GM12875 (cell line): Measurements from ENCODE around the gene GRID2IP.

ENCODE experiments used
- H3K4me3 ChIP-seq: one replicate; pipeline ENCODE4 v1.5.1; 2011; ENCODE audit warnings: low read depth, low read length, control low read depth
- CTCF ChIP-seq: IDR thresholded peaks from 2 replicates; pipeline ENCODE4 v1.5.1; 2011; ENCODE audit warnings: low read depth, mild to moderate bottlenecking, control low read depth, inconsistent platforms, low read length, moderate library complexity, borderline replicate concordance; ENCODE audit not compliant: insufficient read depth

GRID2IP gene

GRCh38 chr7:6482307-6482706 is 69.0 kb downstream of the GRID2IP start:
- no peak for TF ChIP-seq CTCF
- no peak overlapping the region for H3K4me3 ChIP-seq

GRCh38 chr7:6481445-6481844 is 69.8 kb downstream of the GRID2IP start:
- TF ChIP-seq CTCF: no peak
- H3K4me3 ChIP-seq: no peak overlapping the region

GRCh38 chr7:6480323-6480660 is 71.0 kb downstream of the GRID2IP start:
- no peak for TF ChIP-seq CTCF
- no peak overlapping the region for H3K4me3 ChIP-seq

GRCh38 chr7:6479067-6479466 is 72.2 kb downstream of the GRID2IP start:
- TF ChIP-seq CTCF: no peak

GRCh38 chr7:6478186-6478585 is 73.1 kb downstream of the GRID2IP start:
- no peak for TF ChIP-seq CTCF

More at GRCh38 chr7:6479067-6479466, 72.2 kb downstream of the GRID2IP start:
- H3K4me3 ChIP-seq: no peak overlapping the region

GRCh38 chr7:6477318-6477660 is 74.0 kb downstream of the GRID2IP start:
- TF ChIP-seq CTCF: no peak
- no peak overlapping the region for H3K4me3 ChIP-seq

More at GRCh38 chr7:6478186-6478585, 73.1 kb downstream of the GRID2IP start:
- H3K4me3 ChIP-seq: no peak overlapping the region

- TF ChIP-seq CTCF: no peak
- H3K4me3 ChIP-seq: no peak overlapping the region
Observed at GRCh38 chr7:6476596-6477317, 74.5 kb downstream of the GRID2IP start.
